OCI-LY1 (cell line): Measurements from ENCODE around the gene GLRX5.
A peak's percentile ranks its signal among the peaks of the same experiment; 100 is the strongest.

Source experiments
- H2AFZ ChIP-seq: fragments of 200-600 bp; sonication (generic), shearing (Covaris generic); 2 replicates; pipeline ENCODE4 v1.6.0; 2014; ENCODE audit warnings: antibody characterized with exemption, mild to moderate bottlenecking, low read length
- H3F3A ChIP-seq: fragments of 200-600 bp; sonication (generic), shearing (Covaris generic); 2 replicates; pipeline ENCODE4 v1.6.0; 2014; ENCODE audit warnings: mild to moderate bottlenecking, antibody characterized with exemption, low read length, moderate library complexity; ENCODE audit not compliant: insufficient read depth
- H3K27ac ChIP-seq: fragments of 200-600 bp; sonication (generic); 2 replicates; pipeline ENCODE4 v1.5.1; 2014; ENCODE audit warnings: low read length, mixed run types, mild to moderate bottlenecking, low read depth; ENCODE audit not compliant: poor library complexity, severe bottlenecking
- H3K27me3 ChIP-seq: fragments of 200-600 bp; sonication (generic); 2 replicates; pipeline ENCODE4 v1.6.0; 2014; ENCODE audit warnings: antibody characterized with exemption, mild to moderate bottlenecking, low read length, moderate library complexity; ENCODE audit not compliant: insufficient read depth
- H3K36me3 ChIP-seq: fragments of 200-600 bp; sonication (generic); 2 replicates; pipeline ENCODE4 v1.6.1; 2014; ENCODE audit warnings: mild to moderate bottlenecking, antibody characterized with exemption, low read length, moderate library complexity, mixed read lengths; ENCODE audit not compliant: insufficient read depth
- H3K4me1 ChIP-seq: fragments of 200-600 bp; sonication (generic); 2 replicates; pipeline ENCODE4 v1.5.1; 2014; ENCODE audit warnings: mild to moderate bottlenecking, low read length, moderate library complexity; ENCODE audit not compliant: insufficient read depth, severe bottlenecking
- H3K4me2 ChIP-seq: fragments of 200-600 bp; sonication (generic), shearing (Covaris generic); 2 replicates; pipeline ENCODE4 v1.6.1; 2014; ENCODE audit warnings: low read length
- H3K4me3 ChIP-seq: fragments of 200-600 bp; sonication (generic); 2 replicates; pipeline ENCODE4 v1.5.1; 2014; ENCODE audit warnings: low read length, low read depth, mild to moderate bottlenecking, mixed read lengths; ENCODE audit not compliant: poor library complexity, severe bottlenecking
- H3K79me2 ChIP-seq: fragments of 200-600 bp; shearing (Covaris generic); 2 replicates; pipeline ENCODE4 v1.6.1; 2016; ENCODE audit warnings: mixed run types, low read length, mixed read lengths; ENCODE audit not compliant: insufficient read depth
- H3K9ac ChIP-seq: fragments of 200-600 bp; sonication (generic), shearing (Covaris generic); 2 replicates; pipeline ENCODE4 v1.6.1; 2014; ENCODE audit warnings: mild to moderate bottlenecking, low read length, mixed read lengths
- H3K9me2 ChIP-seq: fragments of 200-600 bp; sonication (generic), shearing (Covaris generic); 2 replicates; pipeline ENCODE4 v1.6.1; 2014; ENCODE audit warnings: low read depth, mild to moderate bottlenecking, low read length, mixed read lengths
- H3K9me3 ChIP-seq: fragments of 200-600 bp; shearing (Covaris generic); 2 replicates; pipeline ENCODE4 v1.6.1; 2014; ENCODE audit warnings: low read length, mixed read lengths
- H4K20me1 ChIP-seq: fragments of 200-600 bp; sonication (generic), shearing (Covaris generic); 2 replicates; pipeline ENCODE4 v1.6.0; 2016; ENCODE audit warnings: mild to moderate bottlenecking, low read length; ENCODE audit not compliant: insufficient read depth
- CTCF ChIP-seq: fragments of 200-600 bp; sonication (generic), shearing (Covaris generic); IDR thresholded peaks from 2 replicates; pipeline ENCODE4 v1.5.1; 2017; ENCODE audit warnings: mild to moderate bottlenecking, antibody characterized with exemption, low read length, moderate library complexity, mixed read lengths
- EZH2 ChIP-seq: fragments of 200-600 bp; sonication (generic), shearing (Covaris generic); IDR thresholded peaks from 2 replicates; pipeline ENCODE4 v1.8.0; 2017; ENCODE audit warnings: borderline replicate concordance, mixed run types, mild to moderate bottlenecking, antibody characterized with exemption, low read length, moderate library complexity, mixed read lengths

Gene GLRX5

GRCh38 chr14:95535226-95536021, 574 bp downstream of the GLRX5 start:
- Histone ChIP-seq H3K4me3 (peak overlapping the region; percentile 92), H3K9me3 (no peaks in the 10 kb centered on the region), H3K79me2 (peaks cover 85% of the 10 kb centered on the region), H2AFZ (no peak overlapping the region), H3K27ac (no peak overlapping the region), H4K20me1 (no peaks in the 10 kb centered on the region), H3K4me2 (peak overlapping the region; percentile 98), H3F3A (no peaks in the 10 kb centered on the region), H3K36me3 (peaks cover 19% of the 10 kb centered on the region), H3K9ac (peak overlapping the region; percentile 93), H3K9me2 (no peaks in the 10 kb centered on the region), H3K27me3 (no peaks in the 10 kb centered on the region), H3K4me1 (peaks cover 65% of the 10 kb centered on the region)
- TF ChIP-seq EZH2 (no peak), CTCF (no peak)

DNA sequence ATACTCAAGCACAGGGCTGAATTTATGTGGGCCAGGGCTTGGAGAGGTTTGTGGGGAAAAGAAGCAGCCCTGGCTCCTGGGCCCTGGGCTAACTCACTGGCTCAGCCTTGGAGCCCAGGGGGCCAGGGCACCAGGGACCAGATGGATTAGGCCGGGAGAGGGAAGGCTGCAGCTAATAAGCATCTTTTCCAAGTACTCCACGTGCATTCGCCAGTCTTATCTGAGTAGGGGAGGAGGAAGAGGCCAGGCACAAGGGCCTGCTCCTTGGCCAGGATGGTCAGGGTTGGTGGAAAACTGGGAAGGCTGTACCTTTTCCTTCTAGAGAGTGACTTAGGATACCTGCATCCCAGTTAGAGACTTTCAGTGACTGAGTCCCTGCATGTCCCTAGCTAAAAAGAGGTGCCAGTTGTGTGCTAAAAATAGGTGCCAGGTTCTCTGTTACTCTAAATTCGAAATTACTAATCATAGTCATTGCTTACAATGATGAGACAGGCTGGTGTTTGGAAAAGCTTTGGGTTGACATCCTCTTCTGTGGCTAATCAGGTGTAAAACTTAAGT, 1.3 kb downstream of the GLRX5 start:
- no peaks in the 10 kb centered on the region for H4K20me1 ChIP-seq
- H3K27ac ChIP-seq = no peak overlapping the region
- no peak overlapping the region for H2AFZ ChIP-seq

DNA sequence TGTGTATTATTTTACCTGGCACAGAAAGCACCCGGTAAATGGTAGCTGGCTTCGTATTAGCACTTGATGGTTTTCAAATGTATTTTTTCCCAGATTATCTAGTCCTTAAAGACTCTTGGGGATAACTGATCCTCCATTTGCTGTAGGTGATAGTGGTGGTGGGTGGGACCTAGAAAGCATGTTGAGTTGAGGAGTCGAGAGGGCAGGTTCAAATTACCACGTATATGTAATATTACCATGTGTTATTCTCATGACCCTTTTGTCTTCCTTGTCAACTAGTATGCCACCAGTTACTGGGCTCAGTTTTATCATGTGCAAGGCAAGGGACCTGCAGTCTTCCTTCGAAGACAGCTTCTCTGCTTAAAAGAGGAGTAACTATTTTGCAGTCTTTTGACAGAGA, 1.8 kb downstream of the GLRX5 start:
- Histone ChIP-seq H3K9ac (peak overlapping the region; percentile 93), H3K36me3 (peaks cover 11% of the 10 kb centered on the region), H3K4me3 (peak overlapping the region; percentile 92), H3K27ac (no peak overlapping the region), H3K4me2 (peak overlapping the region; percentile 98), H4K20me1 (no peaks in the 10 kb centered on the region), H3K9me3 (no peaks in the 10 kb centered on the region), H3F3A (no peaks in the 10 kb centered on the region), H3K9me2 (no peaks in the 10 kb centered on the region), H3K79me2 (peaks cover 88% of the 10 kb centered on the region), H2AFZ (no peak overlapping the region), H3K27me3 (no peaks in the 10 kb centered on the region), H3K4me1 (peaks cover 67% of the 10 kb centered on the region)
- no peak for TF ChIP-seq CTCF
- TF ChIP-seq EZH2 = no peak

More for the DNA sequence above, 1.3 kb downstream of the GLRX5 start:
- Histone ChIP-seq H3K79me2 (peaks cover 88% of the 10 kb centered on the region), H3K4me2 (peak overlapping the region; percentile 98), H3K9me3 (no peaks in the 10 kb centered on the region), H3K27me3 (no peaks in the 10 kb centered on the region), H3K9me2 (no peaks in the 10 kb centered on the region), H3K4me1 (peaks cover 67% of the 10 kb centered on the region), H3K4me3 (peak overlapping the region; percentile 92), H3K9ac (peak overlapping the region; percentile 93), H3F3A (no peaks in the 10 kb centered on the region), H3K36me3 (peaks cover 16% of the 10 kb centered on the region)
- TF ChIP-seq CTCF = no peak
- TF ChIP-seq EZH2 = no peak
